HL-60 (cell line): ENCODE measurements around the gene SUN3.

Experiments used
- DNase-seq, 2 experiments: peaks; one replicate each; pipeline ENCODE4 v3.0.0-alpha.2; 2010 to 2020; ENCODE audit warnings: low read depth in 1 of 2, low spot score in 1 of 2
- H3K27ac ChIP-seq: fragments of 250-450 bp; sonication (Bioruptor Pico); replicated peaks from 2 replicates; pipeline ENCODE4 v1.5.1; 2020; ENCODE audit warnings: mild to moderate bottlenecking, moderate library complexity
- H3K27me3 ChIP-seq: fragments of 250-450 bp; sonication (Bioruptor Pico); 2 replicates; pipeline ENCODE4 v1.5.1; 2021; ENCODE audit warnings: mild to moderate bottlenecking, moderate library complexity; ENCODE audit not compliant: insufficient read depth, poor library complexity, severe bottlenecking
- H3K4me3 ChIP-seq: replicated peaks from 2 replicates; pipeline ENCODE4 v1.5.1; 2011; ENCODE audit warnings: mild to moderate bottlenecking, control low read depth, low read length; ENCODE audit not compliant: insufficient read depth
- CTCF ChIP-seq: IDR thresholded peaks from one replicate; pipeline ENCODE4 v1.5.1; 2011; ENCODE audit warnings: low read length, control low read depth, inconsistent platforms; ENCODE audit not compliant: insufficient read depth
- GABPA ChIP-seq: IDR thresholded peaks from 2 replicates; pipeline ENCODE4 v1.6.1; 2012; ENCODE audit warnings: low read depth
- POLR2AphosphoS5 ChIP-seq: IDR thresholded peaks from 2 replicates; pipeline ENCODE4 v1.6.1; 2012; ENCODE audit warnings: low read depth
- REST ChIP-seq: IDR thresholded peaks from 2 replicates; pipeline ENCODE4 v1.6.1; 2012; ENCODE audit warnings: low read depth; ENCODE audit not compliant: insufficient replicate concordance
- SPI1 ChIP-seq: IDR thresholded peaks from 2 replicates; pipeline ENCODE4 v1.6.1; 2012; ENCODE audit warnings: low read depth, mild to moderate bottlenecking, borderline replicate concordance

SUN3 gene

GRCh38 chr7:48049850-48050249 is 20.9 kb upstream of the SUN3 start:
- TF ChIP-seq REST, result no peak
- no peak for TF ChIP-seq GABPA
- TF ChIP-seq CTCF, result no peak
- no peak for TF ChIP-seq SPI1
- TF ChIP-seq POLR2AphosphoS5, result no peak
- Histone ChIP-seq H3K27me3 (no peaks in the 10 kb centered on the region), H3K4me3 (no peak overlapping the region), H3K27ac (no peak overlapping the region)
- DNase-seq, result no peak

GRCh38 chr7:48048113-48048512 is 19.2 kb upstream of the SUN3 start:
- no peak overlapping the region for H3K4me3 ChIP-seq
- no peak for DNase-seq
- no peaks in the 10 kb centered on the region for H3K27me3 ChIP-seq
- H3K27ac ChIP-seq, result no peak overlapping the region
- TF ChIP-seq REST (no peak), POLR2AphosphoS5 (no peak), CTCF (no peak), GABPA (no peak), SPI1 (no peak)

- Histone ChIP-seq H3K27me3 (no peaks in the 10 kb centered on the region), H3K4me3 (no peak overlapping the region), H3K27ac (no peak overlapping the region)
- no peak for DNase-seq
- TF ChIP-seq CTCF, result no peak
- no peak for TF ChIP-seq SPI1
- TF ChIP-seq GABPA, result no peak
- TF ChIP-seq POLR2AphosphoS5, result no peak
Measured at GRCh38 chr7:48046458-48046857, 17.6 kb upstream of the SUN3 start.

GRCh38 chr7:48045195-48045765 is 16.4 kb upstream of the SUN3 start:
- Histone ChIP-seq H3K27me3 (no peaks in the 10 kb centered on the region), H3K4me3 (no peak overlapping the region), H3K27ac (no peak overlapping the region)
- no peak for TF ChIP-seq GABPA
- TF ChIP-seq SPI1, result no peak
- no peak for TF ChIP-seq CTCF
- no peak for TF ChIP-seq POLR2AphosphoS5
- no peak for TF ChIP-seq REST
- no peak for DNase-seq
